ENCODE measurements around the gene NCL. TPM values are rescaled to one million over a fixed set of nuclear protein-coding genes. Genes with fewer than 3 reads are reported as not detected.

Gene NCL
- total and polyA plus RNA-seq, 7 donors, result 221 to 632 (median 382) TPM

DNA sequence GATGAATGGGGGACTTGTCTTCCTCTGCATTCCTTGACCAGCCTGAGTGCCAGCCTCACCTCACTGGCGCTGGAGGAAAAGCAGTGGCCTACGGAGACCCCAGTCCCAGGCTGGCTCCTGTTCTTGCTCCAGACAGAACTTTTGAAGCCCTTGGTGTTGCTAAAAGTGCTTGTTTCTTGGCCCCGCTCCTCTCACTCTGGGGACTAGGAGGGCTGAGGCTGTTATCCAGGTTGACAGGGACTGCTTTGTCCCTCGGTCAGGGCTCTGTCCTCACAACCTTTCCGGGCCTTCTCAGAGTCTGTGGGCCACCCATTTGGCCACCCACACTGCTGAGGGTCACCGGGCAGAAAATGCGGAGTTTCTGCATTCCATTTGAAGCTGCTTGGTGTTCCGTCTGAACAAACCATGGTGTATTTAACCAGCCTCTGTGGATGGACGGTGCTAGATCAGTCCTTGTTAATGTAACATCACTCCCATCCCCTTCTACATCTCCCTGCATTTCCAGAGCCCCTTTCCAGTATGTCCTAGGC is 43.2 kb downstream of the NCL start:
- TF ChIP-seq, protein P1, sequence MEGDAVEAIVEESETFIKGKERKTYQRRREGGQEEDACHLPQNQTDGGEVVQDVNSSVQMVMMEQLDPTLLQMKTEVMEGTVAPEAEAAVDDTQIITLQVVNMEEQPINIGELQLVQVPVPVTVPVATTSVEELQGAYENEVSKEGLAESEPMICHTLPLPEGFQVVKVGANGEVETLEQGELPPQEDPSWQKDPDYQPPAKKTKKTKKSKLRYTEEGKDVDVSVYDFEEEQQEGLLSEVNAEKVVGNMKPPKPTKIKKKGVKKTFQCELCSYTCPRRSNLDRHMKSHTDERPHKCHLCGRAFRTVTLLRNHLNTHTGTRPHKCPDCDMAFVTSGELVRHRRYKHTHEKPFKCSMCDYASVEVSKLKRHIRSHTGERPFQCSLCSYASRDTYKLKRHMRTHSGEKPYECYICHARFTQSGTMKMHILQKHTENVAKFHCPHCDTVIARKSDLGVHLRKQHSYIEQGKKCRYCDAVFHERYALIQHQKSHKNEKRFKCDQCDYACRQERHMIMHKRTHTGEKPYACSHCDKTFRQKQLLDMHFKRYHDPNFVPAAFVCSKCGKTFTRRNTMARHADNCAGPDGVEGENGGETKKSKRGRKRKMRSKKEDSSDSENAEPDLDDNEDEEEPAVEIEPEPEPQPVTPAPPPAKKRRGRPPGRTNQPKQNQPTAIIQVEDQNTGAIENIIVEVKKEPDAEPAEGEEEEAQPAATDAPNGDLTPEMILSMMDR (IDR thresholded peaks at IDR 0.05), result no peak
- Histone ChIP-seq H3K27ac (no peak overlapping the region), H3K36me3 (ENCODE audit: insufficient read depth in 1 of 2, low read depth in 1 of 2) (no peaks in the 10 kb centered on the region), H3K27me3 (ENCODE audit: insufficient read depth in 3 of 3, low read length in 2 of 3) (no peaks in the 10 kb centered on the region), H3K4me1 (no peaks in the 10 kb centered on the region), H3K4me3 (no peak overlapping the region), H3K9me3 (no peaks in the 10 kb centered on the region)
- 67 to 71% (median 67%) methylated on average over 9 of the region's 9 CpGs for WGBS, 3 donors
- intact Hi-C loops (cut with DNase I), result no loop called here
- ATAC-seq (no peak), DNase-seq (no peak)

- no peaks in the 10 kb centered on the region for H3K4me1 ChIP-seq
- H3K27me3 ChIP-seq (ENCODE audit: insufficient read depth in 3 of 3, low read length in 2 of 3), result peaks cover 0 to 4% (median 0%) of the 10 kb centered on the region in 3 donors
- intact Hi-C loops (cut with DNase I), result loop anchor here in 1 of 2 donors (10.0 kb wide), 1 partner anchor 314 kb away; no protein-coding TSS in a partner anchor
- H3K36me3 ChIP-seq (ENCODE audit: insufficient read depth in 1 of 2, low read depth in 1 of 2), result no peaks in the 10 kb centered on the region
- TF ChIP-seq, protein P1 (IDR thresholded peaks at IDR 0.05), result no peak
- no peak overlapping the region for H3K27ac ChIP-seq
- ATAC-seq, result no peak
- no peak for DNase-seq
- no peaks in the 10 kb centered on the region for H3K9me3 ChIP-seq
- WGBS, 3 donors, result 53 to 60% (median 59%) methylated on average over 26 of the region's 26 CpGs
- H3K4me3 ChIP-seq, result no peak overlapping the region
Observed at GRCh38 chr2:231418820-231419640, 45.3 kb downstream of the NCL start.

DNA sequence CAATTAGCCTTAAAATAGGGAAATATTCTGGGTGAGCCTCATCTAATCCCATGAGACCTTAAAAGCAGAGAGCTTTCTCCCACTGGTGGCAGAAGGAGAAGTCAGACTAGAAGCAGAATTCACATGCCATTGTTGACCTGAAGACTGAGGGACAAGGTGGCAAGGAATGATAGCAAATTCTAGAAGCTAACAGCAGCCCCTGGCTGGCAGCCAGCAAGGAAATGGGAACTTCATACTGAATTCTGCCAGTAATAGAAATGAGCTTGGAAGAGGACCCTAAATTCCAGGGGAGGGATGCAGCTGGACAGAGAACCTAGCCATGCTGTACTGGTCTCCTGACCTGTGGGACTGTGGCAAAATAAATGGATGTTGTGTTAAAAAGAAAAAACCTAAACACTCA is 49.3 kb downstream of the NCL start:
- TF ChIP-seq, protein P1 (IDR thresholded peaks at IDR 0.05), result no peak
- ATAC-seq, result no peak
- H3K27me3 ChIP-seq (ENCODE audit: insufficient read depth in 3 of 3, low read length in 2 of 3), result peaks cover 0 to 12% (median 1%) of the 10 kb centered on the region in 3 donors
- intact Hi-C loops (cut with DNase I), result loop anchor here in 1 of 2 donors (10.0 kb wide), 1 partner anchor 310 kb away; no protein-coding TSS in a partner anchor
- H3K9me3 ChIP-seq, result no peaks in the 10 kb centered on the region
- no peaks in the 10 kb centered on the region for H3K36me3 ChIP-seq (ENCODE audit: insufficient read depth in 1 of 2, low read depth in 1 of 2)
- H3K4me3 ChIP-seq, result no peak overlapping the region
- no peak overlapping the region for H3K27ac ChIP-seq
- DNase-seq, result no peak
- peaks cover 6% of the 10 kb centered on the region for H3K4me1 ChIP-seq

GRCh38 chr2:231413921-231414476 is 50.3 kb downstream of the NCL start:
- TF ChIP-seq, protein P1 (IDR thresholded peaks at IDR 0.05), result no peak

More at GRCh38 chr2:231413921-231414476, 50.3 kb downstream of the NCL start:
- Histone ChIP-seq H3K4me3 (no peak overlapping the region), H3K36me3 (ENCODE audit: insufficient read depth in 1 of 2, low read depth in 1 of 2) (no peaks in the 10 kb centered on the region), H3K4me1 (peaks cover 6% of the 10 kb centered on the region), H3K27ac (no peak overlapping the region), H3K27me3 (ENCODE audit: insufficient read depth in 3 of 3, low read length in 2 of 3) (peaks cover 0 to 12% (median 1%) of the 10 kb centered on the region in 3 donors), H3K9me3 (no peaks in the 10 kb centered on the region)
- WGBS, 3 donors, result 72 to 80% (median 73%) methylated on average over 15 of the region's 15 CpGs
- no peak for ATAC-seq
- DNase-seq, result no peak
- intact Hi-C loops (cut with DNase I), result loop anchor here (5.0 to 10.0 kb wide), 4 partner anchors 117 to 309 kb away; no protein-coding TSS in a partner anchor

All from psoas muscle (tissue), 8 donors.